Stomach smooth muscle (tissue), 2 donors: ENCODE results near the gene DPYD.

Experiments used
- H3K27ac ChIP-seq: one replicate; pipeline ENCODE4 v1.7.0; 2013; ENCODE audit warnings: mild to moderate bottlenecking, low read length, inconsistent platforms
- H3K27me3 ChIP-seq, 2 donors: one replicate each; pipeline ENCODE4 v1.7.0; 2013; ENCODE audit warnings: low read length in 2 of 2; ENCODE audit not compliant: insufficient read depth in 2 of 2, control insufficient read depth in 1 of 2
- H3K36me3 ChIP-seq, 2 donors: one replicate each; pipeline ENCODE4 v1.7.0; 2013; ENCODE audit warnings: low read length in 2 of 2; ENCODE audit not compliant: control insufficient read depth in 2 of 2, insufficient read depth in 2 of 2
- H3K4me1 ChIP-seq: one replicate; pipeline ENCODE4 v1.7.0; 2013; ENCODE audit warnings: low read length; ENCODE audit not compliant: control insufficient read depth, insufficient read depth
- H3K4me3 ChIP-seq, 2 donors: one replicate each; pipeline ENCODE4 v1.7.0; 2013; ENCODE audit warnings: low read length in 2 of 2
- H3K9ac ChIP-seq, 2 donors: one replicate each; pipeline ENCODE4 v1.7.0; 2013; ENCODE audit warnings: low read length in 2 of 2, mild to moderate bottlenecking in 1 of 2
- H3K9me3 ChIP-seq, 2 donors: one replicate each; pipeline ENCODE4 v1.7.0; 2013; ENCODE audit warnings: low read length in 2 of 2; ENCODE audit not compliant: control insufficient read depth in 2 of 2
- donor health status: healthy.
- donor health status: Pancreatic carcinoma.

The DPYD gene

DNA sequence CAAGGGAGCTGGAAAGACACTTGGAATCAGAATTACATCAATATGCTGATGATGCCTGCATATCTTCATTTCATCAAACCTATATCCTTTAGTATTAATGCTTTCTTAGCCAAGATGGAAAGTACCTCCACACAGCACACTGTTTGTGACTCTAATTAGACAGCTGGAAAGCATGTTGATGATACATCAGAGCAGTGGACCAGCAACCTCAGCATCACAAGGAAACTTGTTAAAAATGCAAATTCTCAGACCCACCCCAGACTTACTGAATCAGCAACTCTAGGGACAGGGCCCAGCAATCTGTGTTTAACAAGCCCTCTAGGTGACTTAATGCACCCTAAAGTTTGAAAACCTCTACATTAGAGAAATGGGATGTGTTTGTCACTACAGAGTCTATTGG is 332.1 kb downstream of the DPYD start:
- no peak overlapping the region for H3K27ac ChIP-seq
- no peaks in the 10 kb centered on the region for H3K4me1 ChIP-seq
- no peak overlapping the region for H3K9ac ChIP-seq
- peaks cover 0 to 3% of the 10 kb centered on the region in 2 donors for H3K36me3 ChIP-seq
- no peaks in the 10 kb centered on the region for H3K9me3 ChIP-seq
- H3K4me3 ChIP-seq: no peak overlapping the region
- H3K27me3 ChIP-seq: no peaks in the 10 kb centered on the region

DNA sequence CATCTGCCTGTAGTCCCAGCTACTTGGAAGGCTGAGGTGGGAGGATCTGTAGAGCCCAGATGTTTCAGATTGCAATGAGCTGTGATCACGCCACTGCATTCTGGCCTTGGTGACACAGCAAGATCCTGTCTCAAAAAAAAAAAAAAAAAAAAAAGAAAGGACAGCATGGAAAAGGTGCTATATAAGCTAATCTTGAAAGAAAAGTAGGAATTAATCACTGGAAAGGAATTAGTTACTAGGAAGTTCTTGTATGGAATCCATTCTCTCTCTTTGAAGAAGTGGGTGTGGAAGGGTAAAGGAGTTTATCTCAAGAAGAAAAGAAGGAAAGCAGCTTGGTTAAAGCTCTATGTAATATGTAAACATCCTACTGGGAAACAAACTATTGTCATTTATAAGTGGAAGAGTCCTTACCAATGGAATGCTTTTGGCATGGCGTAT is 339.2 kb downstream of the DPYD start:
- Histone ChIP-seq H3K9ac (no peak overlapping the region), H3K9me3 (no peaks in the 10 kb centered on the region), H3K27ac (no peak overlapping the region), H3K4me3 (no peak overlapping the region), H3K4me1 (no peaks in the 10 kb centered on the region), H3K27me3 (no peaks in the 10 kb centered on the region), H3K36me3 (no peaks in the 10 kb centered on the region)

DNA sequence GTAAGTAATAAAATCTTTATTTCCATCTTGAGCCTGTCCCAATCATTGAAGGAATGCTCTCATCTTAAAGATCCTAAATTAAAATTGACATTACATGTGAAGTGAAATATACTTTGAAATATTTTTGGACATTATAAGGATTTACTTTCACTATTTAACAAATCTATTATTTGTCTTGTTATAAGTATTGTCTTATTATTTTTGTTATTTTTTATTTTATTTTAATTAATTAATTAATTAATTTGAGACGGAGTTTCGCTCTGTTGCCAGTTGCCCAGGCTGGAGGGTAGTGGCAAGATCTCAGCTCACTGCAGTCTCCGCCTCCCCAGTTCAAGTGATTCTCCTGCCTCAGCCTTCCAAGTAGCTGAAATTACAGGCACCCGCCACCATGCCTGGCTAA is 343.2 kb downstream of the DPYD start:
- Histone ChIP-seq H3K27ac (no peak overlapping the region), H3K9me3 (no peaks in the 10 kb centered on the region), H3K27me3 (no peaks in the 10 kb centered on the region), H3K4me3 (no peak overlapping the region), H3K4me1 (no peaks in the 10 kb centered on the region), H3K36me3 (no peaks in the 10 kb centered on the region), H3K9ac (no peak overlapping the region)

DNA sequence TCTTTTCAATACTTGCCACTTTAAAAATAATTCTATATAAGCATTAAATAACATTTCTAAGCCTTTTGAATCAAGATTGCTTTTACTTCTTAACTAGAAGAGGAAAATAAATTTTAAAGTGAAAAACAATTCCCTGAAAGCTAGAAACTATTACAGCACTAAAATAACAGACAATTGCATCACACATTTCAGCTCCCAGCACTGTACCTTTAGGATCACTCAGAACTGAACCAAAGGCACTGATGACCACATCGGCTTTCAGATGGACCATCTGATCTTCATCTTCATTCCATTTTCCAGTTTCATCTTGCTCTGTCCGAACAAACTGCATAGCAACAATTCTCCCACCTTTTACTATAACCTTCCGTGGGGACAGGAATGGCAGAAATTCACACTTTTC is 347.3 kb downstream of the DPYD start:
- Histone ChIP-seq H3K9ac (no peak overlapping the region), H3K27ac (no peak overlapping the region), H3K9me3 (no peaks in the 10 kb centered on the region), H3K27me3 (no peaks in the 10 kb centered on the region), H3K36me3 (no peaks in the 10 kb centered on the region), H3K4me1 (no peaks in the 10 kb centered on the region), H3K4me3 (no peak overlapping the region)

DNA sequence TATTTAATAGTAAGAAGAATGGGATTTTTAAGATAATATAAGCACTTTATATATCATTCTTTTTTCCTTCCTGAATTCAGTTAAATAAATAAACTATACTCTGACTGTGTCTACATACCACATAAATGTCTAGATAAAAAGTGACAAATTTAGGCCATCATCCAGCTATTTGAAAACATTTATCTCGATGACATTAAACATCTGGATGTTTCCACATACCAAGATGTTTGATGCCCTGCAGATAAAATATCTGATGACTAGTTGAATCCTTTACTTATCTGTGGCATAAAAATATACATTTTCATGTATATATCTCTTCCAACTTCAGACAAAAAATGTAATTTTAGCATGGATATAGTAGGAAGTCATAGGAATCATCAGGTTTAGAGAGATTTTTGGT is 348.3 kb downstream of the DPYD start:
- H3K27ac ChIP-seq: no peak overlapping the region
- H3K36me3 ChIP-seq: no peaks in the 10 kb centered on the region

DNA sequence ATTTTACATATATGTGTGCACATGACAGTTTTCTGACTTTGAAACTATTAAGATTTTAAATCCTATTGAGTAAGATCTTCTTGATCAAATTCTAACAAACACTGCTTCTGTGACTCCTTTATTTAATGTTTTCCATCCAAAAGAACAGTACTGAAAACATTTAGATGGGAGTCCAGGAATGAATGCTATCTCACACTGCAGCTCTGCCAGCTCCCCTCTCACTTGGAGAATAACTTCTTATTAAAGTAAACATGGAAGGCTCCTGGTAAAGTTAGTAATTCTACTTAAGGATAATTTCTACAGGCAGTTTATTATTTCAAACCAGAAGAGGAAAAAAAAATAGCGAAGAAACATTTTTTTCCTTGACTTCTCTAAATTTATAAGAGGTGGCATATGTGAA is 349.1 kb downstream of the DPYD start:
- Histone ChIP-seq H3K9me3 (no peaks in the 10 kb centered on the region), H3K27ac (no peak overlapping the region), H3K4me3 (no peak overlapping the region), H3K36me3 (no peaks in the 10 kb centered on the region), H3K4me1 (no peaks in the 10 kb centered on the region), H3K9ac (no peak overlapping the region), H3K27me3 (no peaks in the 10 kb centered on the region)

More for the DNA sequence above, 348.3 kb downstream of the DPYD start:
- H3K4me1 ChIP-seq: no peaks in the 10 kb centered on the region
- no peak overlapping the region for H3K4me3 ChIP-seq
- no peaks in the 10 kb centered on the region for H3K9me3 ChIP-seq
- no peaks in the 10 kb centered on the region for H3K27me3 ChIP-seq
- no peak overlapping the region for H3K9ac ChIP-seq

DNA sequence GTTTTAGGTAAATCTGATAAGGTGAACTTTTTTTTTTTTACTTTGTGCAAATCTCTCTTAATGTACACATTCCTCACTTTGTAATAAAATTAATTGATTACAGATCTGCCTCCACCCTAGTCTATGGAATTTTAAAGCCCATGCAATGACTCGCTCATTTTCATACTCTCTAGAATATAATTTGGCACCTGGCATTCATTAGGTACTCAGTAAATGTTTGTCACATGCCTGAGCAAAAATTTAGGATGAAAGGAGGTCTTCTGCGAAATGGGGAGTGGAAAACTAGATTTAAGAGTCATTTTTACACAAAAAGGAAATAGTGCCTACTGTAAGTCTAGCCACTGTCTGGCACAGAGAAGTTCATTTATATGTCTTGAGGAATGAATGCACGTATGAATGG is 350.1 kb downstream of the DPYD start:
- Histone ChIP-seq H3K27ac (no peak overlapping the region), H3K4me3 (no peak overlapping the region), H3K9me3 (no peaks in the 10 kb centered on the region), H3K9ac (no peak overlapping the region), H3K4me1 (no peaks in the 10 kb centered on the region), H3K36me3 (no peaks in the 10 kb centered on the region), H3K27me3 (no peaks in the 10 kb centered on the region)

DNA sequence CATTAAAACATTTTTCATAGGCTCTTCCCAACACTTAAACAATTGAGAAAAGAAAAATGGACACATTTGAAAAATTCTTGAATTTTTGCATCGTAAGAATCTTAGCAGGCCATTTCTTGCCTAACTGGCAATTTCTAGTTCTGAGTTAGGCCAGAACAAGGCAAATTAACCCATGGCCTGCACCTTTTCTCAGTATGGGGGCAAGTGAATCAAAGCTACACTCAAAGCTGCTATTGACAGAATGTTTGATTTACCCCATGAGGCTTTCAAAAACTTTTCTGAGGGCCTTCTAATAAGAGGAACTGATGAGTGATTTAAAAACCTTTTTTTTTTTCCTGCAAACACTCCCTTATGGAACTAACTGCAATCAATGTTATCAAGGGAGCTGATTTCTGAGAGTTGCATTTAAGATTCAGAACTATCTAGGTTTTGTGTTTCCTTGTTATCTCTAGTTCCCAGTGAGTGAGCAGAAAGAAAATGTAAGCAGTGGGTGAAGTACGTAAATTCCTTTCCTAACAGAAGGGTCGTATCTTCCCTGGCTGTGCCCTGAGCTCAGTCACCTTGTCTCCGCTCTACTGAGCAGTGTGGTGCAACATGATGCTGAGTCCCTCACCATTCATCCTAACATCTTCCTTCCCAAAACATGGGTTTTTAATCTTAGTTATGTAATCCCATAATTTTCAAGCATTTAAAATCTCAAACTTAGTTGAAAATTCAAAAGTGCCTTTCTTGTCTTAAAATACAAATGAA is 353.7 kb downstream of the DPYD start:
- Histone ChIP-seq H3K9ac (no peak overlapping the region), H3K36me3 (peaks cover 0 to 2% of the 10 kb centered on the region in 2 donors), H3K27ac (no peak overlapping the region), H3K9me3 (no peaks in the 10 kb centered on the region), H3K27me3 (no peaks in the 10 kb centered on the region), H3K4me1 (no peaks in the 10 kb centered on the region), H3K4me3 (no peak overlapping the region)

DNA sequence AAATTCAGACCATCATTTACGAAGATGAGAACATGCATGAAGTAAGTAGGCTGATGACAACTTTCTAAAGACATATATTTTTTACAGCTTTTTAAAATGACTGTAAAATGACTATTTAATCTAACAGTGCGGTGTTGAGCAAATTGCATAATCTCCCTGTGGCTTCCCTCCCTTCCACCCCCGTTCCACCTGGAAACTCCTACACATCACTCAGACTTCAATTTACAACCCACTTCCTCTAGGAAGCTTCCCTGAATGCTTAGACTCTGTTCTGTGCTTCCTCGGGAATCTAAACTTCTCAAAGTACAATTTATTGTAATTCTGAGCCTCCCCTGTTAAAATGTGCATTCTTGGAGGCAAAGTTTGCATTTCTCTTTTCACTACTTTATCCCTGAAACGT is 354.9 kb downstream of the DPYD start:
- Histone ChIP-seq H3K9me3 (no peaks in the 10 kb centered on the region), H3K36me3 (peaks cover 0 to 2% of the 10 kb centered on the region in 2 donors), H3K4me1 (no peaks in the 10 kb centered on the region), H3K27me3 (no peaks in the 10 kb centered on the region), H3K27ac (no peak overlapping the region), H3K9ac (no peak overlapping the region), H3K4me3 (no peak overlapping the region)

DNA sequence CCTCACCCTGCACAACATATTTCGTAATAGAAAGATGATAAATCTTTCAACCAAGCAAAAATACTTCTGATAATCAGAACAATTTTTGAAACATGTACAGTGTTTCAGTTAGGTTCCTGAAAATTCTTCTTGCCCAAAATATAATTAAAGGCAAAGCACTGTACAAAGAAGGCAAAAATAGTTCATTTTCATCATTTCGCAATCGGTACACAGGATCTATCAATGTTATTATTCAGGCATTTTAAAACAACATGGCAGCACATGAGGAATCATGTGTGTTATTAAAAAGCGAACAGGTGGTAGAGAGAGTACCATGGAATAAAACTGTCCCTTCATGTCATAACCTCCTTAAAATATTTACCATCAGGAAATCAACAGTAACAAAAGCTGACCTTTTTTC is 356.9 kb downstream of the DPYD start:
- no peaks in the 10 kb centered on the region for H3K4me1 ChIP-seq
- H3K9ac ChIP-seq: no peak overlapping the region
- no peak overlapping the region for H3K4me3 ChIP-seq
- no peaks in the 10 kb centered on the region for H3K9me3 ChIP-seq
- no peak overlapping the region for H3K27ac ChIP-seq
- no peaks in the 10 kb centered on the region for H3K27me3 ChIP-seq
- peaks cover 0 to 2% of the 10 kb centered on the region in 2 donors for H3K36me3 ChIP-seq

DNA sequence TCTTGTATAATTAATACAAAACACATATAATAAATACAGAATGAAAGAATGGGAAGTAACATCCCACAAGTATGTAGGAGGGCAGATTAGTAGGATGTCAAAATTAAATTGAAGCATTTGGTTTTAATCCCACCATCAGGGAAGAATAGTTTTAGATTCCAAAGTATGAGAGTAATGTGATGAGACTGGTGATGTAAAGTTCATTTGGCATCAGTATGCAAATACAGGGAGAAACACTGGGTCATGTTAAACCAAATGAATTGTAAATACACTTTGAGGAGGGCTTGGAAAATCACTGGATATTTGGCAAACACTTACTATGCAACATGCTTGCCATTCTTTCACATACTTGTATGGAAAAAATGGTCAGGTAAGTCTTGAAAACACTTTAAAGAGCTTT is 358.8 kb downstream of the DPYD start:
- Histone ChIP-seq H3K27me3 (no peaks in the 10 kb centered on the region), H3K27ac (no peak overlapping the region), H3K36me3 (peaks cover 0 to 2% of the 10 kb centered on the region in 2 donors), H3K4me1 (no peaks in the 10 kb centered on the region), H3K9me3 (no peaks in the 10 kb centered on the region), H3K9ac (no peak overlapping the region), H3K4me3 (no peak overlapping the region)
